Liver (tissue), 9 donors: ENCODE data around the gene TTC7B. TPM values are rescaled to one million over a fixed set of nuclear protein-coding genes. Genes with fewer than 3 reads are reported as not detected.
A peak's percentile ranks its signal among the peaks of the same experiment; 100 is the strongest.

Experiments
- DNase-seq: peaks from one replicate; pipeline ENCODE4 v3.0.0-alpha.2; 2017; ENCODE audit warnings: low spot score
- H3K27ac ChIP-seq, 2 donors: one replicate each; pipeline ENCODE4 v1.7.0; 2013; ENCODE audit warnings: inconsistent platforms in 2 of 2, low read length in 2 of 2, control low read depth in 1 of 2, low read depth in 1 of 2, mild to moderate bottlenecking in 1 of 2
- H3K27me3 ChIP-seq, 4 donors: one replicate each; pipeline versions ENCODE4 v1.6.1 to v1.7.0; 2013; ENCODE audit warnings: low read length in 3 of 4, inconsistent platforms in 1 of 4, mild to moderate bottlenecking in 1 of 4, moderate library complexity in 1 of 4; ENCODE audit not compliant: control insufficient read depth in 4 of 4, insufficient read depth in 4 of 4
- H3K36me3 ChIP-seq, 4 donors: one replicate each; pipeline versions ENCODE4 v1.6.1 to v1.7.0; 2013; ENCODE audit warnings: low read length in 3 of 4, mild to moderate bottlenecking in 3 of 4, low read depth in 1 of 4, moderate library complexity in 1 of 4; ENCODE audit not compliant: control insufficient read depth in 4 of 4, insufficient read depth in 3 of 4
- H3K4me1 ChIP-seq, 4 donors: one replicate each; pipeline versions ENCODE4 v1.6.1 to v1.7.0; 2013; ENCODE audit warnings: low read length in 3 of 4, mild to moderate bottlenecking in 3 of 4, moderate library complexity in 1 of 4; ENCODE audit not compliant: control insufficient read depth in 4 of 4, insufficient read depth in 4 of 4
- H3K4me3 ChIP-seq, 3 donors: one replicate each; pipeline versions ENCODE4 v1.6.1 to v1.7.0; 2013; ENCODE audit warnings: low read length in 3 of 3, control low read depth in 1 of 3, low read depth in 1 of 3, mild to moderate bottlenecking in 1 of 3
- H3K9ac ChIP-seq, 2 donors: one replicate each; pipeline ENCODE4 v1.7.0; 2013; ENCODE audit warnings: low read length in 2 of 2, mild to moderate bottlenecking in 2 of 2, moderate library complexity in 2 of 2, control low read depth in 1 of 2, low read depth in 1 of 2
- H3K9me3 ChIP-seq, 4 donors: one replicate each; pipeline versions ENCODE4 v1.6.1 to v1.7.0; 2013; ENCODE audit warnings: low read length in 3 of 4; ENCODE audit not compliant: control insufficient read depth in 4 of 4
- EGR1 ChIP-seq, 2 donors: IDR thresholded peaks; 2 replicates each; pipeline ENCODE4 v1.6.1; 2016 to 2018; ENCODE audit warnings: antibody characterized with exemption in 2 of 2, low read depth in 2 of 2
- FOXA1 ChIP-seq: IDR thresholded peaks from 2 replicates; pipeline ENCODE4 v1.6.1; 2016; ENCODE audit warnings: antibody characterized with exemption
- GABPA ChIP-seq, 2 donors: IDR thresholded peaks in 1 of 2; conservative IDR thresholded peaks in 1 of 2; 2 replicates each; pipeline ENCODE4 v1.6.1; 2016; ENCODE audit warnings: antibody characterized with exemption in 2 of 2, mild to moderate bottlenecking in 1 of 2, moderate library complexity in 1 of 2
- HNF4A ChIP-seq, 2 donors: conservative IDR thresholded peaks; 2 replicates each; pipeline ENCODE4 v1.6.1; 2016; ENCODE audit warnings: antibody characterized with exemption in 2 of 2, mild to moderate bottlenecking in 2 of 2
- HNF4G ChIP-seq: IDR thresholded peaks from 2 replicates; pipeline ENCODE4 v1.6.1; 2016; ENCODE audit warnings: antibody characterized with exemption
- SP1 ChIP-seq: IDR thresholded peaks from 2 replicates; pipeline ENCODE4 v1.6.1; 2018; ENCODE audit warnings: antibody characterized with exemption, mild to moderate bottlenecking
- TAF1 ChIP-seq: conservative IDR thresholded peaks from 2 replicates; pipeline ENCODE4 v1.6.1; 2016; ENCODE audit warnings: antibody characterized with exemption, mild to moderate bottlenecking
- YY1 ChIP-seq: IDR thresholded peaks from 2 replicates; pipeline ENCODE4 v1.6.1; 2016; ENCODE audit warnings: antibody characterized with exemption, mild to moderate bottlenecking
- WGBS: extraction: QIAGEN DNeasy Blood & Tissue Kit; methylation state at CpG from one replicate; pipeline ENCODE4 v1.1.7; 2013; 5-methylcytosine and 5-hydroxymethylcytosine counted together
- polyA plus RNA-seq, 2 donors: library from polyadenylated mRNA; stranded (reverse) in 1 of 2; unstranded in 1 of 2; fragments of 200-250 nt in 1 of 2; fragments of >200 nt in 1 of 2; fragmentation: Nextera tagmentation in 1 of 2; extraction: Ambion mirVana in 1 of 2; gene quantifications; one replicate each; pipeline versions ENCODE4 v1.2.1 to v1.2.3, GENCODE V29; 2013 to 2015
- total RNA-seq, 2 donors: library from RNA; depleted of rRNA; stranded (reverse); fragments of >200 nt; gene quantifications; one replicate each; pipeline ENCODE4 v1.2.3, GENCODE V29; 2014
- TF ChIP-seq, protein P1 (sequence below): IDR thresholded peaks from 2 replicates; pipeline ENCODE4 v1.6.1; 2016; ENCODE audit warnings: antibody characterized with exemption
- TF ChIP-seq, protein P2 (sequence below): IDR thresholded peaks from 2 replicates; pipeline ENCODE4 v1.6.1; 2016; ENCODE audit warnings: antibody characterized with exemption
- TF ChIP-seq, protein P3 (sequence below): IDR thresholded peaks from 2 replicates; pipeline ENCODE4 v1.6.1; 2016; ENCODE audit warnings: antibody characterized with exemption, mild to moderate bottlenecking
- TF ChIP-seq, protein P4 (sequence below): fragments of 150-350 bp; IDR thresholded peaks from 2 replicates; pipeline ENCODE4 v1.5.1; 2017; ENCODE audit warnings: improper control_type of control experiment, low read depth, low read length; ENCODE audit not compliant: missing input control
- donor health status: healthy.
- donor health status: healthy.
- donor health status: healthy.
- donor health status: healthy.
- donor health status: healthy.

TTC7B gene
- total and polyA plus RNA-seq, 4 donors = 9.1 to 31.0 (median 12.5) TPM

- H3K27me3 ChIP-seq = no peaks in the 10 kb centered on the region
- H3K9me3 ChIP-seq = peaks cover 0 to 2% (median 0%) of the 10 kb centered on the region in 4 donors
- no peak for TF ChIP-seq TAF1
- TF ChIP-seq, protein P1, sequence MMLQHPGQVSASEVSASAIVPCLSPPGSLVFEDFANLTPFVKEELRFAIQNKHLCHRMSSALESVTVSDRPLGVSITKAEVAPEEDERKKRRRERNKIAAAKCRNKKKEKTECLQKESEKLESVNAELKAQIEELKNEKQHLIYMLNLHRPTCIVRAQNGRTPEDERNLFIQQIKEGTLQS = no peak
- no peak for TF ChIP-seq GABPA (IDR thresholded peaks at IDR 0.05 in 1 of 2, conservative IDR thresholded peaks at IDR 0.05 in 1 of 2)
- TF ChIP-seq, protein P2, sequence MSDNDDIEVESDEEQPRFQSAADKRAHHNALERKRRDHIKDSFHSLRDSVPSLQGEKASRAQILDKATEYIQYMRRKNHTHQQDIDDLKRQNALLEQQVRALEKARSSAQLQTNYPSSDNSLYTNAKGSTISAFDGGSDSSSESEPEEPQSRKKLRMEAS = no peak
- TF ChIP-seq, protein P3, sequence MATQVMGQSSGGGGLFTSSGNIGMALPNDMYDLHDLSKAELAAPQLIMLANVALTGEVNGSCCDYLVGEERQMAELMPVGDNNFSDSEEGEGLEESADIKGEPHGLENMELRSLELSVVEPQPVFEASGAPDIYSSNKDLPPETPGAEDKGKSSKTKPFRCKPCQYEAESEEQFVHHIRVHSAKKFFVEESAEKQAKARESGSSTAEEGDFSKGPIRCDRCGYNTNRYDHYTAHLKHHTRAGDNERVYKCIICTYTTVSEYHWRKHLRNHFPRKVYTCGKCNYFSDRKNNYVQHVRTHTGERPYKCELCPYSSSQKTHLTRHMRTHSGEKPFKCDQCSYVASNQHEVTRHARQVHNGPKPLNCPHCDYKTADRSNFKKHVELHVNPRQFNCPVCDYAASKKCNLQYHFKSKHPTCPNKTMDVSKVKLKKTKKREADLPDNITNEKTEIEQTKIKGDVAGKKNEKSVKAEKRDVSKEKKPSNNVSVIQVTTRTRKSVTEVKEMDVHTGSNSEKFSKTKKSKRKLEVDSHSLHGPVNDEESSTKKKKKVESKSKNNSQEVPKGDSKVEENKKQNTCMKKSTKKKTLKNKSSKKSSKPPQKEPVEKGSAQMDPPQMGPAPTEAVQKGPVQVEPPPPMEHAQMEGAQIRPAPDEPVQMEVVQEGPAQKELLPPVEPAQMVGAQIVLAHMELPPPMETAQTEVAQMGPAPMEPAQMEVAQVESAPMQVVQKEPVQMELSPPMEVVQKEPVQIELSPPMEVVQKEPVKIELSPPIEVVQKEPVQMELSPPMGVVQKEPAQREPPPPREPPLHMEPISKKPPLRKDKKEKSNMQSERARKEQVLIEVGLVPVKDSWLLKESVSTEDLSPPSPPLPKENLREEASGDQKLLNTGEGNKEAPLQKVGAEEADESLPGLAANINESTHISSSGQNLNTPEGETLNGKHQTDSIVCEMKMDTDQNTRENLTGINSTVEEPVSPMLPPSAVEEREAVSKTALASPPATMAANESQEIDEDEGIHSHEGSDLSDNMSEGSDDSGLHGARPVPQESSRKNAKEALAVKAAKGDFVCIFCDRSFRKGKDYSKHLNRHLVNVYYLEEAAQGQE = no peak
- H3K36me3 ChIP-seq = peaks cover 0 to 4% (median 2%) of the 10 kb centered on the region in 4 donors
- 48% methylated on average over 5 of the region's 5 CpGs for WGBS
- H3K4me1 ChIP-seq = no peaks in the 10 kb centered on the region
- H3K9ac ChIP-seq = no peak overlapping the region
- DNase-seq = no peak
- no peak overlapping the region for H3K27ac ChIP-seq
- no peak overlapping the region for H3K4me3 ChIP-seq
Observed at GRCh38 chr14:90720832-90721231, 95.4 kb downstream of the TTC7B start.

DNA sequence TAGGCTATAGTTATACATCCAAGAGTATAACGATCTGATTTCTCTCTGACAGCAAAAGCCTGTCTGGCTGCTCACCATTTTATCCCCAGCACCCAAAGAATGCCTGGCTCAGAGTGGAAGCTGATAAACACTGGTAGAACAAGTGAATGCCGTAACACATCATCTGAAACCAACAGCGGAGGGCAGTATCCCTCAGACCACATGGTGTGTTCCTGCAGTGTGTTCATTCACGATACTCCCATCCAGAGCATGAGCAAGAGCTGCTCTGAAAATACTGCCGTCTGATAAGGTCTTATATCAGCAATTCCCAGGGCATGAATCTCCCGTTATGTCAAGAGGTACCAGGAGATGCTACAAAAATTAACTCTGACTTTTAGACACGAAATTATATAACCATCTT is 95.9 kb downstream of the TTC7B start:
- Histone ChIP-seq H3K36me3 (peaks cover 0 to under 1% (median 0%) of the 10 kb centered on the region in 4 donors), H3K9me3 (peaks cover 0 to 2% (median 0%) of the 10 kb centered on the region in 4 donors), H3K4me1 (no peaks in the 10 kb centered on the region), H3K4me3 (no peak overlapping the region), H3K27me3 (no peaks in the 10 kb centered on the region), H3K27ac (no peak overlapping the region), H3K9ac (no peak overlapping the region)
- TF ChIP-seq, protein P4, sequence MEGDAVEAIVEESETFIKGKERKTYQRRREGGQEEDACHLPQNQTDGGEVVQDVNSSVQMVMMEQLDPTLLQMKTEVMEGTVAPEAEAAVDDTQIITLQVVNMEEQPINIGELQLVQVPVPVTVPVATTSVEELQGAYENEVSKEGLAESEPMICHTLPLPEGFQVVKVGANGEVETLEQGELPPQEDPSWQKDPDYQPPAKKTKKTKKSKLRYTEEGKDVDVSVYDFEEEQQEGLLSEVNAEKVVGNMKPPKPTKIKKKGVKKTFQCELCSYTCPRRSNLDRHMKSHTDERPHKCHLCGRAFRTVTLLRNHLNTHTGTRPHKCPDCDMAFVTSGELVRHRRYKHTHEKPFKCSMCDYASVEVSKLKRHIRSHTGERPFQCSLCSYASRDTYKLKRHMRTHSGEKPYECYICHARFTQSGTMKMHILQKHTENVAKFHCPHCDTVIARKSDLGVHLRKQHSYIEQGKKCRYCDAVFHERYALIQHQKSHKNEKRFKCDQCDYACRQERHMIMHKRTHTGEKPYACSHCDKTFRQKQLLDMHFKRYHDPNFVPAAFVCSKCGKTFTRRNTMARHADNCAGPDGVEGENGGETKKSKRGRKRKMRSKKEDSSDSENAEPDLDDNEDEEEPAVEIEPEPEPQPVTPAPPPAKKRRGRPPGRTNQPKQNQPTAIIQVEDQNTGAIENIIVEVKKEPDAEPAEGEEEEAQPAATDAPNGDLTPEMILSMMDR = no peak
- peak; percentile 47 for DNase-seq
- 80% methylated on average over 7 of the region's 7 CpGs for WGBS

- H3K4me1 ChIP-seq = no peaks in the 10 kb centered on the region
- H3K9ac ChIP-seq = no peak overlapping the region
- H3K9me3 ChIP-seq = no peaks in the 10 kb centered on the region
- no peak overlapping the region for H3K4me3 ChIP-seq
- H3K36me3 ChIP-seq = peaks cover 0 to 2% (median 0%) of the 10 kb centered on the region in 4 donors
- no peak for DNase-seq
- no peak overlapping the region for H3K27ac ChIP-seq
- no peaks in the 10 kb centered on the region for H3K27me3 ChIP-seq
- 90% methylated on average over 3 of the region's 3 CpGs for WGBS
- TF ChIP-seq FOXA1 (no peak), YY1 (no peak), HNF4A (conservative IDR thresholded peaks at IDR 0.05) (no peak), SP1 (no peak), HNF4G (no peak), EGR1 (IDR thresholded peaks at IDR 0.05; ENCODE audit: low read depth in 2 of 2) (no peak)
- TF ChIP-seq, protein P1 = no peak
- TF ChIP-seq, protein P4 = no peak
- TF ChIP-seq, protein P3 = no peak
Observed at GRCh38 chr14:90717916-90718315, 98.3 kb downstream of the TTC7B start.
